ENCODE results near the gene AP2B1.

The AP2B1 gene

DNA sequence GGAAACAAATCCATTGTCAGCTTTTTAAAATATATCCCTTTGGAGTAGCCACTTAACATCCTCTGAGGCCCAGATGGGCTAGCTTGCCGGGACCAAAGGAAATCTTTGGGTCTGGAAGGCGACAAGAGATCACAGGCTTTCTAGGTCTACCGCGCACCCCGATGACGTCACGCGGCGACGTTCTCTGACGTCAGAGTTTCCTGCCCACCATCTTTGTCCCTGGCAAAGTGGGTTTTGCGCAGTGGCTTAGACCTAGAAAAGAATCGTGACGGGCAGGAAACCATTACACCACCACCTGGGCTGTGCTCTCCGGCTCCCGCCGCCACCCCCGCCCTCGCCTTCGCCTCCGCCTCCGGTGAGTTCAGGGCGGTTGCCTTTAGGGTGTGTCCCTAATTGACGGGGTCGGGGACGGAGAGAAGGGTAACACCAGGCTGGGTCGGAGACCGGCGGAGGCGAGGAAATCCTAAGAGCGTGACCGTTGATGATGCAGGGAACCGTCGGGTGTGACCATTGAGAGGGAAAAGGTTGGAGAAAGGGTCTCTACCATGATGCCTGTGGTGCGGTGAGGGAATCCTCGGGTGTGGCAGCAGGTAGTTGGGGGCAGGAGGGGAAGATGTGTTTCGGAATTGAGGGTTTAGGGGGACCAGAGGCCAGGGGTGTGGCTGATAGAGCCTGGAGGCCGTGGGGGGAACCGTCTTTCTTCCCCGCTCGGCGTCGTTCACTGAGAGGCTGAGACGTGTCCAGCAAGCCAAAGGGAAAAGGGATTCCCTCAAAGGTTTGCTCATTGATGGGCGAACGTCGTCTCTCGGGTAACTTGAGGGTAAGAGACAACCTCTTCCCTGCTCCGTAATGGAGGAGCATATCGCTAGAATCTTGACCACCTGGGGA is at the start of gene AP2B1:
Gene AP2B1, plus strand, starts transcription at position 249 of the 888 bp plus-strand sequence. CDS start 6,709 bp downstream, outside the sequence.
- DNase-seq (ENCODE audit: low read depth in 2 of 2) = peak; percentile 98
- TF ChIP-seq, protein P1, sequence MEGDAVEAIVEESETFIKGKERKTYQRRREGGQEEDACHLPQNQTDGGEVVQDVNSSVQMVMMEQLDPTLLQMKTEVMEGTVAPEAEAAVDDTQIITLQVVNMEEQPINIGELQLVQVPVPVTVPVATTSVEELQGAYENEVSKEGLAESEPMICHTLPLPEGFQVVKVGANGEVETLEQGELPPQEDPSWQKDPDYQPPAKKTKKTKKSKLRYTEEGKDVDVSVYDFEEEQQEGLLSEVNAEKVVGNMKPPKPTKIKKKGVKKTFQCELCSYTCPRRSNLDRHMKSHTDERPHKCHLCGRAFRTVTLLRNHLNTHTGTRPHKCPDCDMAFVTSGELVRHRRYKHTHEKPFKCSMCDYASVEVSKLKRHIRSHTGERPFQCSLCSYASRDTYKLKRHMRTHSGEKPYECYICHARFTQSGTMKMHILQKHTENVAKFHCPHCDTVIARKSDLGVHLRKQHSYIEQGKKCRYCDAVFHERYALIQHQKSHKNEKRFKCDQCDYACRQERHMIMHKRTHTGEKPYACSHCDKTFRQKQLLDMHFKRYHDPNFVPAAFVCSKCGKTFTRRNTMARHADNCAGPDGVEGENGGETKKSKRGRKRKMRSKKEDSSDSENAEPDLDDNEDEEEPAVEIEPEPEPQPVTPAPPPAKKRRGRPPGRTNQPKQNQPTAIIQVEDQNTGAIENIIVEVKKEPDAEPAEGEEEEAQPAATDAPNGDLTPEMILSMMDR (IDR thresholded peaks at IDR 0.05; ENCODE audit: low read depth, low read length) = no peak
- H3K4me3 ChIP-seq (replicated peaks in 1 of 2; ENCODE audit: low read depth in 2 of 2, low read length in 2 of 2) = peak within 1 kb of the TSS; percentile 79 to 89

DNA sequence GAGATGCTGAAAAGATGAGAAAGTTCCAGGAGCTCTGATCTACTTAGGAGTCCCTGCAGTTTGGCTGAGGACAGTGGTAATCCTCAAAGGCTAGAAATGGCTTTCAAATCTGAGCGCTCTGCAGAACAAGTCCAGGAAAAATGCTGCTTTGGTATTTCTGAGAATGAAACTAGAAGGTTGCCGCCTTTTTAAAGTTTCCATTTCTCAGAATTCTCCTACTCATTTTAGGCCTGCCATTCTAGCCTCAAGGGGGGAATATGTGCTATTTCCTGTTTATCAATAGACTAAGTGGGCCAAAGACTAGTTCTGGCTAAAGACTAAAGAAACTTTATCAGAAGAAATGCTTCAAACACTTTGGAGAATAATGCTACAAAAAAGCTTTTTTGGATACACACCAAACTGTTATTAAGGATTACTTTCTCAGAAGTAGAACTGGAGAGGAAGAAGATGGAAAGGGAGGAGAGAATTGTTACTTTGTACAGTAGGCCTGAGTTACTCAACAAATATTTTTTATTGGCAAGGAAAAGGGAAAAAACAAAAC is 49.5 kb upstream of the AP2B1 start, which contains the start of gene SLFN12L:
Gene SLFN12L, minus strand, starts transcription at position 78 of the 541 bp plus-strand sequence. CDS start 15,314 bp downstream, outside the sequence.
- peak; percentile 10 to 33 for DNase-seq (ENCODE audit: low read depth in 2 of 2)
- H3K4me3 ChIP-seq (replicated peaks in 1 of 2; ENCODE audit: low read depth in 2 of 2, low read length in 2 of 2) = no peak within 1 kb of the TSS
- TF ChIP-seq, protein P1 (IDR thresholded peaks at IDR 0.05; ENCODE audit: low read depth, low read length) = no peak

DNA sequence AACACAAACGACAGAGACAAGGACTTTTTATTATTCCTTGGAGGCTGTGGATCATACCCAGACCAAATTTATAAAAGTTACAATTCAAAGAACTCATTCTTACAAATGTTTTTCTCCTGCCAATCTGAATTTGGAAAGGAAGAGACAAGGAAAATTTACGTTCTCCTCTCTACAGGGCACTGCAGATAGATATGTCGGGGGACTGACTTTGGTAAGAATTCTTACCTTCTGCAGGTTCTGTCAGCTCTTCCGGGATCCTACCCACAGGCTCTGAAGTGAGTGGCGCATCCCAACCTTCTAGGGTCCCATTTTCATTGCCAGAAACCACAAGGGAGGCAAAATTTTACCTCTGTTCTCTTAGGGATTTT is 47.5 kb upstream of the AP2B1 start:
- TF ChIP-seq, protein P1 (IDR thresholded peaks at IDR 0.05; ENCODE audit: low read depth, low read length) = no peak
- H3K4me3 ChIP-seq (replicated peaks in 1 of 2; ENCODE audit: low read depth in 2 of 2, low read length in 2 of 2) = no peak overlapping the region
- no peak for DNase-seq (ENCODE audit: low read depth in 2 of 2)

DNA sequence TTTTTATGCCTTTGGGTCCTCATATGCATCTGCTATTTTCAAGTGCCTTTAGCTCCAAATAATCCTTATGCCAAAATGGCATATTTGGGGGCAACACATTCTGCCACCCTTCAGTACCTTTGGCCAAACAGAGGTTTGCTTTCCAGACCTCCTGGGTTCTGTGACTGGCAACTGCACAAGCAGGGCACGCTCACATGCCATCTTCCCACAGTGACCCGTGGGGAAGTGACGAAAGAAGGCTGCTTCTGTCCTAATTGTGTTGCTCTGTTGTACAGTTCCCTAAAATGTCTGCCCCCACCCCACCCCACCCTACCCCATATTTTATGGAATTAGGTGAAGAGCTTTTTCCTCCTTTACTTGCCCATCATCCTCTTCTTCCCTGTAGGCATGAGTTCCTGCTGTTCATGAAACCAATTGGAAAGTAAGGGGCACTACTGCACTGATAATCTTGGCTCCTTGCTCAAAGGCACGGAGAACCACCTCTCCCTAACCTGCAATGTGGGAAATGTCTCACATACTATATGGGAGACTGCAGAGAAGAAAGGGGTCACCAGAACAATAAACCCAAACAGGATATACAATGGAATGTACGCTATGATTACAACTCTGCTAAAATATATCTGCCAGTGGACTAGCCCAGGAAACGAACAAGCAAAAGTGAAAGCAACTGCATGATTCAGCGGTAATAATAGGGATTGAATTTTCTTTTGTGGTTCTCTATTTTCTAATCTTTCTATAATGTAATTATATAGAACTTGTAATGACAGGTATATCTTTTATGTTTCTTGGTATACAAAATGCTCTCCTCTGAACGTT is 46.3 kb upstream of the AP2B1 start:
- DNase-seq (ENCODE audit: low read depth in 2 of 2) = peak; percentile 50 to 68
- TF ChIP-seq, protein P1 (IDR thresholded peaks at IDR 0.05; ENCODE audit: low read depth, low read length) = no peak

DNA sequence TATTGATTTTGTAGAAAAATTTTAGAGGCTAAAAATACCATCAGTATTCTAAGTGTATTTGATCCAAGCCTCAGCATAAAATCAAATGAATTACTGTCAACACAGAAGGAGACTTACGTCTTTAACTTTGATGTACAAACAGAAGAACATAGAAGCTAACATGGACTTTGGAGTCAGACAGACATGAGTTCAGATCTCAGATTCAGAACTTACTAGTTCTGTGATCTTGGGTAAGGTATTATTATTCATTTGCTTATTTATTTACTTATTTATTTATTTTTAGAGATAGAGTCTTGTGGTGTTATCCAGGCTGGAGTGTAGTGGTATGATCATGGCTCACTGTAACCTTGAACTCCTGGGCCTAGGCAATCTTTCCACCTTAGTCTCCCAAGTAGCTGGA is 45.7 kb upstream of the AP2B1 start:
- H3K4me3 ChIP-seq (replicated peaks in 1 of 2; ENCODE audit: low read depth in 2 of 2, low read length in 2 of 2) = no peak overlapping the region
- DNase-seq (ENCODE audit: low read depth in 2 of 2) = no peak
- TF ChIP-seq, protein P1 (IDR thresholded peaks at IDR 0.05; ENCODE audit: low read depth, low read length) = no peak

More for the DNA sequence above, 46.3 kb upstream of the AP2B1 start:
- peak overlapping the region; percentile 5 to 20 for H3K4me3 ChIP-seq (replicated peaks in 1 of 2; ENCODE audit: low read depth in 2 of 2, low read length in 2 of 2)

DNA sequence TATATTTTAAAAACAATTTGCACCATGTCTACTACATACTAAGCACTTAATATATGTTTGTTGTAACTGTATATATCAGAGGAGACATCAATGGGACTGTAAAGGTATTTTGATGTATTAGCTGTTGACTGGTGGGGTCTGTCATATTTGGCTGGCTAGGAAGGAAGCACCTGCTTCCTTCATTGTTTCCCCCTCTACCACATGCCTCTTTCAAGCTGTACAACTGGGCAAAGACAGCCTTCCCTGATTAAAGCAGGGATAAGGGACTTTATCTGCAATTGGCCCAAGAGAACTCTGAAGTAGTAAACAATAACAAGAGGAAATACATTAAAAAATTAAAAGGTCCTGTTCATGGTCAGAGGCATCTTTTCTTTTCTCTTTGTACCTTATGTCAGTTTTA is 44.1 kb upstream of the AP2B1 start:
- TF ChIP-seq, protein P1 (IDR thresholded peaks at IDR 0.05; ENCODE audit: low read depth, low read length) = no peak
- no peak for DNase-seq (ENCODE audit: low read depth in 2 of 2)
- no peak overlapping the region for H3K4me3 ChIP-seq (replicated peaks in 1 of 2; ENCODE audit: low read depth in 2 of 2, low read length in 2 of 2)
